GF-D8 (cell line): ENCODE measurements around the gene SMIM38.

Source experiments
- DNase-seq: peaks from one replicate; lab custom pipeline; 2025; lab: John Stamatoyannopoulos, UW

The SMIM38 gene

DNA sequence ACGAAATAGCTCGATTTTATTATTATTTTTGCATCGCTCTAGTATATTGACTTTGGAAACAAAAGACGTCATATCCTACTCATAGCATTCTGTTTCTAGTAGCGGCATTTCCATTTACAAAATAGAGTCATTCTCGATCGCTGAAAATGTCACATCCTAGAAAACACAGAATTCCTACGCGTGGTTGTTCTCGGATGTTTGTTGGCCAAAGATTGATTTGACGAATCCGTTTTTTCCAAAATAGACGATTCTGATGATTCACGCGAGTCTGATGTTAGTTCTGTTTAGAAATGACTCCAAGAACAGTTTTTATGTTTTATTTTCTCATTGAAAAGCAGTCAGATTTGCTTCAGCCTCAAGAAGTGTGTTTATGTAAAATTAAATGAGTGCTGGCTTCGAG, 47.6 kb downstream of the SMIM38 start:
- DNase-seq: no peak

DNA sequence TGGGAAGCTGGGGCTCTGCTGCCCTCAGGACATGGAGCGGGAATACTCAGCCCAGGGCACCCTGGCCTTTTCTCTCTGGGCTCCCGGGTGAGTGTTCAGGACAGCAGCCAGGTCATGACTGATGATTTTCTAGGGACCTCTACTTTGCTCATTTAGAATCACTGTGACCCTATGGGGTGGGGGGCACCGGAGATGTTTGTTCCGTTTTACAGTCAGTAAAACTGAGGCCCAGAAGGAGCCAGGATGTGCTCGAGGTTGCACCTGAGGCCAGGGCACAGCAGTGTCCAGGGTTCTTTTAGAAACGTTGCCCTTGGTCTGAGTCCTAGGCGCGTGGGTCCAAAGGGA, 48.1 kb downstream of the SMIM38 start:
- DNase-seq: no peak

DNA sequence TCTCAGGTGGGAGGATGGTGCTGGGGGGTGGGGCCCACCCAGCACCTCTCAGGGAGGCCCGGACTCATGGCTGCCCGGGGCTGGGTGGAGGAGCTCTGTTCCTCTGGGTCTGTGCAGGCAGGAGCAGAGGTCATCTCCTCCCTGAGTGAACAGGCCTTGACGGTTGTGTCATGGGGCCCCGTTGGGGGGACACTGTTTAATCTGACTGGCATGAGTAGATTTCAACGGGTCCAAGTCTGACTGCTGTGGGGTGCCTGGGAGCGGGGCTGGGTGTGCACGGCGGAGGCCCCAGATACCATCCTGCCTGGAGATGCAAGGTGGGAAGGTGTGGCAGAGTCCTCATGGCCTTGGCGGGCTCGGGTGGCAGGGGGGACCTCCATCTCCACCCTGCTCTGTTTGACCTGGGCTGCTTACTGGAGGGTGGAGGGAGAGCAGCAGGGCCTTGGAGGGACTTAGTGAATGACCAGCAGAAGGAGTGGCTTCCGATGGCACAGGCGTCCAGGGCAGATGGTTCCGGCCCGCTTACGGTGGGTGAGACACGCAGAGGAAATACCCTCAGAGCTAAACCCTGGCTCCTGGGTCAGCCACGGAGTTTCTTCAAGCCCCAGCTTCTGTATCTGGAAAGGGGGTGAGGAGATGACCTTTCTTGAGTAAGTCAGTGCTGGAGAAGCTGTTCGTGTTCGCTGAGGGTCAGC, 48.7 kb downstream of the SMIM38 start:
- DNase-seq: no peak

DNA sequence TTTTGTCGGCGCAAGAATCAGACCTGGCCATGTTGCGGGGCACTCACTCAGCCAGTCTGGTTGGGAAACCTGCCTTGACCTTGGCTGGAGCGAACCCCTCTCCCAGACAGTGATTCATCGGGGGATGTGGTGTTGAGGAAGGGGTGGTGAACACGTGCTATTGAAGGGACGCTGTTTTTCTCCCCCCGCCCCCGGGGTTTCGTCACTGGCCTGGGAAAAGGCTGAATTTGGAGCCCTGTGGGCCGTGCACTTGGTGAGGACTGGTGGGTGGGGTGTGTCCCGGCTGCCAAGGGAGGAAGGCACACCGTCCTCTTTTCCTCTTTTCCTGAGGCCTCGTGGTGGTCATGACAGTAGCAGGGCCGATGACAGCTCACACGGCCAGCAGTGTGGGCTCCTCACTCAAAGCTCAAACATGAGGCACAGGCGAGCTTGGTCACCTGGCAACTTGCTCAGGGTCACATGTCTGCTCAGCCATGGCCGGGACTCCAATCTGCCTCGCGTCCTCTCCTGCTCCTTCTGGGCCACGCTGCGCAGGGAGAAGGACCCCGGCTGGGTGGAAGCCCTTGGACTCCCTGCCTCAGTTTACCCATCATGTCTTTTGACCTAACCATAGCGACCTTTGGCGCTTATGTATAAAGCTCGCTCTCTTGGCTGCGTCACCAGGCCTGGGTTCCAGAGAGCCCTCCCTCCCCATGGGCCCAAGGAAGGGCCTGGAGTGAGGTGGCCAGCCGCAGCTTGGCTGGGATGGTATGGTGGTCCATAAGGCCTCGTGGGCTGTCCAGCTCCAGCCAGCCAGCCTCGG, 49.4 kb downstream of the SMIM38 start:
- no peak for DNase-seq
